ENCODE results near the gene PYGO2. TPM values are rescaled to one million over a fixed set of nuclear protein-coding genes. Genes with fewer than 3 reads are reported as not detected.

The PYGO2 gene
- total RNA-seq, 1 donor: 25.6 TPM

DNA sequence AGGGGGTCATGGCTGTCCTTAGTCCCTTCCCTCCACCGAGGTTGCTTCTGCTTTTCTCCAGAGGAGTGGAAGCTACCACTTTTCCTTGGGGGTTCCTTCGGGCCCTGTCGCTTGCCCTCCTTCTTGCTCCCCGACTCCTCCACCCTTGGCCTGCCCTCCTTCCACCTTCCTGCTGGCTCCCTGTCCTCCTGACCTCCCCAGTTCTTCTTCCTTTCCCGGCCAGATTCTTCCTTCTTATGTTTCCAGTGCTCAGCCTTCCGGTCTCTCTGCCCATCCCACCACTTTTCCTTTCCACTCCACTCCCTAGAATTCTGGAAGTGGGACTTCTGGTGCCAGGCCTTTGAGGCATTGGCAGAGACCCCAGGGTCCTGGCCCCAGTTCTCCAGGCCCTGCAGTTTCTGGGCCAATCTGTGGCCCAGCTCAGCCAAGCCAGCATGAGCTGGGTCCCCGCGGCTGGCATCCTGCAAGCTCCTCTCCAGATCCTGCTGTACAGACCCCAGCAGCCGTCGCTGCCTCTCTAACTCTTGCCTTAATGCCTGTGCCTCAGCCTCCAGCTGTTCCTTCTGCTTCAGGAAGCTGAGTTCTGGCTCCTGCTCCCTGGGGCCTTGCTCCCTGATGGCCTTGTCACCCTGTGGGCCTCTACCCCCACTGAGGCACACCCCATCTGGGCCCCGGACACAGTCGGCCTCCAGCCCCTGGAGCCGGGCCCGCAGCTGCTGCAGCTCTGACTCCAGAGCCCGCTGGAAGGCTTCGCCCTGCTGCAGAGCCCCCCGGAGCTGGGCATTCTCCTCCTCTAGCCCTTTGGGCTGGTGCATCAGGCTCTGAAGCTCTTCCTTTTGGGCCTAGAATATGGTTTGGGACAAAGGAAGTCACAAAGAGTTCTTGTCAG, 15.4 kb downstream of the PYGO2 start:
- DNase-seq (ENCODE audit: low read depth in 2 of 3, low spot score in 2 of 3): no peak

DNA sequence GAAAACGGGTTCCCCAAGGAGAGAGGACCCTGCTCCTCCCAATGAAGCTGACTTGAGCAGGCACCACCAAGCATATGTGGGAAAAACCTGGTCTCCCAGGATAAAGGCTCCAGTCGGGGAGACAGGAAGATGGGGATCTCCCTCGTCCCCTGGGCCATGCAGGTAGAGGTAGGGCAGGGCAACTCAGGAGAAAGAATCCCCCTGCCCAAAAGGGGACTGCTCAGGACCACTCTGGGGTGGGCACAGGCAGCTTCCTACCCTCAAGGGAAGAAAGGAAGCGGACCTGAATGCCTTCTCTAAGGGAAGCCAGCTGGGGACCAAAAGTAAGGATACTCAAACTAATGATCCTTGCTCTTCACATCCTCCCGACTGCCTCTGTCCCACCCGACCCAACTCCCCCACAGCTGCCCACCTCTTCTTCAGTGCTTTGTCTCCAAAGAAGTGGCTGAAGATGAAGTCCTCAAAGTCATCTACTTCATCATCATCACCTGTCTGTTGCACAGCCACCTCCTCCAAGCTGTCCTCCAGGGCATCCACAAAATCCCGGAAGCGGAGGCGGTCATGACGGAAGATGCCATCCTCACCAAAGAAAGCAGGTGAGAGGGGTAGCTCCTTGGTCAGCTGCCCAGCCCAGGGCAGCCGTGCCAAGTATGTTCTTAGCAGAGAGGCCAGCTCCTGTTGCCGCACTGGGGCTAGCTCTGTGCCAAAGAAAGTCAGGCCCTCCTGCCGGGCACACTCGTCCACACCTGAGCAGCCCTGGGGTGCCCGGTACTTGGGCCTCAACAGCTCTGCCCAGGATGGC, 16.2 kb downstream of the PYGO2 start:
- DNase-seq (ENCODE audit: low read depth in 2 of 3, low spot score in 2 of 3): no peak

DNA sequence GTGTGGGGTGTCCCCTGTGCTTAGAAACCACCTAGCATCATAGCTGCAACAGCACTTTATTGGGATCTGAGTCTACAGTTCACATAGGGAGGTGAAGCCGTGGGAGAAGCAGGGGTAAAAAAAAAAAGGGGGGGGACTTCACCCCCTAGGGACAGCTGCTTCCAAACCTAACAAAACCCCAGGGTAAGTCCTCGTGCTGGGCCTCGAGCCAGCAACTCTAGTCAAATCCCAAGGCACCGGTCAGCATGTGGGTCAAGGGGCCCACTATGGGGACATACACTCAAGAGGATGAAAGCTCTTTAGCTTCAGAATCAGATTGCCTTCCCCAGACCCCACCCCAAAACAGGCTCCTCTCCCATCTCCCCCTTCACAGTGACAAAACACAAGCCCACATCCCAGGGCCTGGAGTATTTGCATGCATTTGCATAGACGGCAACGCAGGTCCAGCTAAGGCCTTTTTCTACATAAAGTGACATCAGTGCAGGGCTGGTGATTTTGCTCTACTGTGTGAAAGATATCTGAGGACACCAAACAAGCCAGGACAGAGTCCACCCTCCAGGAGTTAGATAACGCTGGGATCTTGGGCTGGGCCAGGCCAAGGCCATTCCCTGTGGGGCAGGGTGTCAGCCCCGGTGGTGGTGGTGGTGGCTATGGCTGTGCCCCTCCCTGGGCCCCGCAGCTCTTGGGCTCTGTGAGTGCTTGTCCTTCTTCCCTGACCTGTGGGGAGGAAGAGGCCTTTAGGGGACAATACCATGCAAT, 17.0 kb downstream of the PYGO2 start:
- no peak for DNase-seq (ENCODE audit: low read depth in 2 of 3, low spot score in 2 of 3)

DNA sequence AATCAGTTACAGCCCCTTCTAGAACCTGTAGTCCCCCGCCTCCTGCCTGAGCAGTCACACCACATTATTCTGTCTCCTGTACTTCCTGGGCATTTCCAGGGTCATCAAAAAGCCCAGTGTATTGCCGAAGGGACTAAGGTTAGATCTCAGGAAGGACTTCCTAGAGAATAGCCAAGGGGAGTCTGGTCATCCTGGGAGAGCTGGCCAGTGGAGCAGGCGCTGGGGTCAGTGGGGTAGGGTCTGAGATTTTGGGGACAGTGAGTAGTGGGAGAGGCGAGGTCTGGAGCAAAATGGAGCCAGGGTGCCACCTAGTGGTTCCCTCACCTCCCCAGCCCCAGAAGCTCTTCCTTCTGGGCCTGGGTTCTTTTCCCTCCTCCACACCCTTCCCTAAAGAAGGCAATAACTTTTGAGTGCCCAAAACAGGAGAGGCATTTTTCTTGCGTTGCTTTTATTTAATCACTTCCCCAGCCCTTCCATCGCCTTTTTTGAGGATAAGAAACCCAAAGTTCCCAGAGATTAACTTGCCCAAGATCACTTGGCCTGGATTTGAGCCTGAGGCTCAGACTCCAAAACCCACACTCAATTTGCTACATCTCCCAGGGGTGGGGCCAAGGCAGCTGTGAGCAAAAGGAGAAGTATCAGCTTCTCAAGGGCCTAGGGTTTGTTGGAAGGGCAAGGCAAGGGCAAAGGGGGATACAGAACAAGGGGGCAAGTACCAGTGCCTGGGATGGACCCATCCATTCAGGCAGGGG, 17.8 kb downstream of the PYGO2 start:
- DNase-seq (ENCODE audit: low read depth in 2 of 3, low spot score in 2 of 3): peak in 2 of 3 donors; percentile 60 to 81

DNA sequence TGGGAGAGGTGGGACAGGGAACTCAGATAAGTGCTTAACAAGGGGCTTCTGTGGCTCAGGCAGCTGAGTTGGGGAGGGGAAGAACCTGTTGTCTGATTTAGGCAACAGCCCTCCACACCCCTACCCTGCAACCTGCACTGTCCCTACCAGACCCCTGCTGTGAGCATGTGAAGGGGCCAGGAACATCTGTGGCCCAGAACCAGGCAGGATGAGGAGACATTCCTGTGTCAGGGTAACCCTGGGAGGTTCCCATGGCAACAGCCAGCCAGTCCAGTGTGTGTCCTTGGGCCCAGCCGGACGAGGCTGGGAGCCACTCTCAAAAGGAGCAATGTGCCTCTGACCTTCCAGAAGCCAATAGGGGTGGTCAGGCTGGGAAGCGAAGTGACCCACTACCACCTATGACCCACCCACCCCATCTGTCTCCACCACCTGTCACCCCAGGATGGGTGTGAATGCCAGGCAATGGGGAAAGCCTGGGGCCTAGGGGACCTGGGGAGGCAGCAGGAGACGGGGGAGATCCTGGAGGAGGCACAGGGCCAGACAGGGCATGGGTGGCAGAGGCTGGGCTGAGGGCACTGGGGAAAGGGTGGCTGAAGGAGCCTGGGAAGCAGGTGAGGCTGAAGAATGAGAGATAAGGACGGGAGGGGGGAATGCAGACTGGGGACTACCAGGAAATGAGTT, 20.1 kb downstream of the PYGO2 start:
- DNase-seq (ENCODE audit: low read depth in 2 of 3, low spot score in 2 of 3): no peak

DNA sequence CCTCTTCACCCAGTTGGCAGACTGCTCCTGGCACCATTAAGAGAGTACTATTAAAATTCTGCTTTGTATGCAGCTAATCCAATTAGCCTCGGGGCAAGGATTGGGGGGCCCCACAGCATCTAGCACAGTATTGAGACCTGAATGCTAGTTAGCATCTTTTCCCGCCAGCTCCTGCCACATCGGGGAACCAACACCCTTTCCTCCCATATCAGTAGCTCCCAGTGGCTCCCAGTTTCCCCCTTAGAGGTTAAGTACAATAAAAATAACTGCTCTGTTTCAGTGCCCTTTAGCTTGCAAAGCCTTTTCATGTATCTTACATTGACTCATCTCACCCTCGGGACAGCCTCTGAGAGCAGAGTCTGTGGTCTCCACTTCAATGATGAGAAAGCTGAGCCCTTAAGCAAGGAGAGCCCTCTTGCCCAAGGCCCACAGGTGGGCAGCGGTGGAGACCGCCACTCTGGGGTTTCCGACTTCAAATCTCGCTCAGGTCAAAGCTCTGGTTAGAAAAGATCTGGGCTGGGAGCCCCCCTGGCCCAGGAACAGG, 20.9 kb downstream of the PYGO2 start:
- DNase-seq (ENCODE audit: low read depth in 2 of 3, low spot score in 2 of 3): no peak

DNA sequence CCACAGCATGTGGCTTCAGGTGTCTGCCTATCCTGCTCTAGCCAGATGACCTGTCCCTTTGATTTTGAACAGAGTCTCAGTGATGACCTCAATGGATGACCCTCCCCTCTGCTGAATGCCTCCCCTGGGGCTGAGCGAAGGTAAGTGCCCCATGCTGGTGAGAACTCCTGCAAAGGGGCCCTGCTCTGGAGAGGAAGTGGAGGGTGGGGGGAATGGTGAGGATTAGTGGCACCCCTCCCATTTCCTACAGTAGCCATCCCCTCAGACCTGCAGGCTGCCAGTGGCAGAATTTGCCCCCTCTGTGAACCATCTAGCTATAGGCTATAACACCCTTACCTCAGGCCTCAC, 21.4 kb downstream of the PYGO2 start:
- no peak for DNase-seq (ENCODE audit: low read depth in 2 of 3, low spot score in 2 of 3)

DNA sequence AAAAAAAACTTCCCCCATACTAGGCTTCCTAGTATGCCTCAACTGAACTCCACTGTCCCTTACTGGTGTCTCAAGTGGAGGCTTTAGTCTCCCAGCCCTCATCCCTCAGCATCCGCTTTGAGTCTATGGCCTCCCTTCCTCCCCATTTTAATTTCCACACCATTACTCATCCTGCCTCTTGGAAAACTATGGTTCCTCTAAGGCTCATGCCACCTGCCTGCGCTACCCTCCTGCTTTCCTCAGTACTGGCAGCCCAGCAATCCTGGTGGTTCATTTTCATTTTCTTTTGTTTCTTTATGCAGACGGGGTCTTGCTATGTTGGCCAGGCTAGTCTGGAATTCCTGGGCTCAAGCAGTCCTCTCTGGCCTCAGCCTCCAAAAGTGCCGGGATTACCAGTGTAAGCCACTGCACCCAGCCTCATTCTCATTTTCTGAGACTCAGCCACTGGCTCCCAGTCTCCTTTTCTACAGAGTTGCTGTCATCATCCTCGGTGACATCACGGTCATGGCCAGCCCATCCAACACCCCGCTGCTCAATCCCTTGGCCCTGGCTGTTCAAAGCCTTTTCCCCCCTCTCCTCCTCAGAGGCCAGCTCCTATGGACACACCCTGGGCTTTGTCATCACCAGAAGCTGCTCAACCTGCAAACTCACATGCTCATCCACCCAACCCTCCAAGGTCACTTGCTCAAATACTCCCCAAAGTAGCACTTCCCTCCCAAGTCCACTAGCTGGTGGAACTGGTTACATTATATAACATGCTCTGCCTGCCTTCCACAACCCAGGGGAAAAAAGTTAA, 22.8 kb downstream of the PYGO2 start:
- DNase-seq (ENCODE audit: low read depth in 2 of 3, low spot score in 2 of 3): no peak

DNA sequence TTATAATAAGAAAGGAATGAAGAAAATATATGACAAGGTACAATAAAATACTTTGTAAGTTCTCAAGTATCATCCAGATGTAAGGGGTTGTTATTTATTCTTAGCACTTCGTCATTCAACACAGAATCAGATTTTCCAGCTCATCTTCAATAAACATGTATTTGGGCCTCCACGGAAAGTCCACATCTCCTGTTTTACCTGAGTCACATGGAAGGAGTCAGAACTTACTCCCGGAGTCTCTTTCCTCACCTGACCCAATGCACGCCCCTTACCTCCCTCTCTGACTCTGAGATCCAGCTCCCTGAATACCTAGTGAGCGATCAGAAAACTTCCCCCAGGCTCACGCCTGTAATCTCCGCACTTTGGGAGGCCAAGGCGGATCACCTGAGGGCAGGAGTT, 23.6 kb downstream of the PYGO2 start:
- no peak for DNase-seq (ENCODE audit: low read depth in 2 of 3, low spot score in 2 of 3)

DNA sequence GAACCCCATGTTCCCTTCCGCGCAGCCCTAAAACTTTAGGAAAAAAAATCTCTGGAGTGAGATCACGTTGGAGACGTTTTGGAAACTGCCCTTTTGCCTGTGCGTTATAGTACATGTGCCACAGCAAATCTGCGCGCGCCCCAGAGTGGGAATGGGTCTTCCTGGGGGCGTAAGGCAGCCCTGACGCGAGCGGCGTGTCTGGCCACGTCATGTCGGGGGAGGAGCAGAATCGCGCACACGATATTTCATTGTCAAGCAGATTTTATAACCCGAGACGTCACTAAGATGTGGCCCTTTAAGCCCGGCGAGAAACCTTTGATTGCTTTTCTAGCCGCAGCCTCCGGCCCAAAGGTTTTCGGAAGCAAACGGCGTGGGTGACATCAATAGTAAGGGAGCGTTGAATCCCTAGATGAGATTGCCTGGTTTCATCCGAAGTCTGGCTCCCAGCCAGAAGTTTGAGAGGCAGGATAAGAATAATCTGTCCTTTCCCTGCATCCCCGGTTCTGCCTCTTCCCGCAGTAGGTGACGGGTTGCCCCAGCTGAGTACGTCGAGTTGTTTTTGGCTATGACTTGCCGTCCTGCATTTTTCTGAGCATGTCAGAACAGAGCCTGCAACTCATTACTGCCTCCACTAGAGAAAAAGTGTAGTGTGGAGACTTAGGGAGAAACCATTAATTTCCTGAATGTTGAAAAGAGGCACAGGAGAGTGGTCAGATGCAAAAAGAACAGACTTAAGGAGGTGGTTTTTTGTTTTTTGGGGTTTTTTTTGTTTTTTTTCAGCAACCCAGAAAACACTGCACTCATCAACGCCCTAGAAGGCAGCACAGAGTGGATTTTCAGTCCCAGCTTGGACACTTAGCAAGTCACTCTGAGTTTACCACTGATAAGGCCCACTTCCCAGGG, 24.2 kb downstream of the PYGO2 start:
- peak; percentile 93 to 98 (median 94) for DNase-seq (ENCODE audit: low read depth in 2 of 3, low spot score in 2 of 3)

DNA sequence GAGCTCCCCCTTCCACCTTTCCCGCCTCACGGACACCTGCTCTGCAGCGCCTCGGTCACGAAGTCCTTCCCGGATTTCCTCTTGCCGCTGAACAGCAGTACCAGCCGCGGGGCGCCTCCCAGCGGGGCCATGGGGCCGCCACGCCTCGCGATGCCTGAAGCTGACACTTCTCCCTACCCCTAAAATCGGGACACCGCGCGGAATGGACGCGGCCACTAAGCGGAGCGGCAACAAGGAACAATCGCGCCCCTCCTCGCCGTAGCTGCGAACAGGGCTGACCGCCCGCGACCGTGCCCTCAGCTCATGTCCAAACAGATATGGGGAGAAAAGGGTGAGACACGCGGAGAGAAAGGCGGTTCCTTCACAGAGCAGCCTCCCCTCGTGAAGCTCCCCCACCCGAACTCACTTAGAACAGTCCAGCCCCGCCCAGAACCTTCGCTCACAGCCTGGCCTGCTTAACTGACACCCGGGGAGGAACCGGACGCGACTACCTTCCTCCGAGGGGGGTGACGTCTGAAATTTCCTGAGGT, 25.0 kb downstream of the PYGO2 start, which contains the start of gene PMVK:
TSS of gene PMVK (minus strand) at position 165 of the 530 bp plus-strand sequence. CDS start at position 131, 34 bp downstream.
- peak; percentile 92 to 99 (median 98) for DNase-seq (ENCODE audit: low read depth in 2 of 3, low spot score in 2 of 3)

DNA sequence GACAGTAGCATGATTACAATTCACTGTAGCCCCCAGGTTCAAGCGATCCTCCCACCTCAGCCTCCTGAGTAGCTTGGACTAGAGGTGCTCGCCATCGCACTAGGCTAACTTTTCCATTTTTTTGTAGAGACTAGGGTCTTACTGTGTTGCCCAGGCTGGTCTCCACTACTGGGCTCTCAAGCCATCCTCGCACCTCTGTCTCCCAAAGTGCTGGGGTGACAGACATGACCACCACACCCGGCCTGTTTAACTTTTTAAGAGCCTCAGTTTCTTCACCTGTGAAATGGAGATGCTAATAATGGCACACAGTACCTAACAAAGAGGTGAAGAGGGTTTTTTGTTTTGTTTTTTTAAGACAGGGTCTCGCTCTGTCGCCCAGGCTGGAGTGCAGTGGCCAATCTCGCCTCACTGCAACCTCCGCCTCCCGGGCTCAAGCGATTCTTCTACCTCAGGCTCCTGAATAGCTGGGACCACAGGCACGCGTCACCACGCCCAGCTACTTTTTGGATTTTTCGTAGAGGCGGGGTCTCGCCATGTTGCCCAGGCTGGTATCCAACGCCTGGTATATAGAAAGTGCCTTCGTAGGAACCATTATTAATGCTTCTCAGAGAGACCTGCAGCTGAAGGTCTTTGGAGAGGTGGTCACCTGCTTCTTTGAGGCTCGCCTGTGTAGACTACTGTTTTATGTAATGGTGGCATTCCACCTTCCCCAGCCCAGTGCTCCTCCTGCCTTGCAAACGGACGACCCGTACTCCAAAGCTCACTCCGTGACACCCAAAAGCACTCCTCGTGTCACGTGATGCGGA, 25.6 kb downstream of the PYGO2 start:
- no peak for DNase-seq (ENCODE audit: low read depth in 2 of 3, low spot score in 2 of 3)

DNA sequence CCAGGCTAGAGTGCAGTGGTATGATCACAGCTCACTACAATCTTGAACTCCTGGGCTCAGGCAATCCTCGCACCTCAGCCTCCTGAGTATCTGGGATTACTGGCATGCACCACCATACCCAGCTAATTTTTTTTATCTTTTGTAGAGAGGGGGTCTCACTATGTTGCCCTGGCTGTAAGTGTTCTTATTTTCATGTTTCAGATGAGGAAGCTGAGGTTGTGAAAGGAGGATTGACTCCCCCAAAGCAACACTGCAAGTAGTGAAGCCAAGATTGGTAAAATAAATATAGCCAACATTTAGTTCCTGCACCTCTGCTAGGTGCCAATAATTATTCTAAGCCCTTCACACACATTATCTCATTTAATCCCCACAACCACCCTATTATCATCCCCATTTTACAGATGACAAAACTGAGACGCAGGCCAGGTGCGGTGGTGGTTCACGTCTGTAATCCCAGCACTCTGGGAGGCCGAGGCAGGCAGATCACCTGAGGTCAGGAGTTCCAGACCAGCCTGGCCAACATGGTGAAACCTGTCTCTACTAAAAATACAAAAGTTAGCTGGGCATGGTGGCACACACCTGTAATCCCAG, 27.1 kb downstream of the PYGO2 start:
- DNase-seq (ENCODE audit: low read depth in 2 of 3, low spot score in 2 of 3): no peak

DNA sequence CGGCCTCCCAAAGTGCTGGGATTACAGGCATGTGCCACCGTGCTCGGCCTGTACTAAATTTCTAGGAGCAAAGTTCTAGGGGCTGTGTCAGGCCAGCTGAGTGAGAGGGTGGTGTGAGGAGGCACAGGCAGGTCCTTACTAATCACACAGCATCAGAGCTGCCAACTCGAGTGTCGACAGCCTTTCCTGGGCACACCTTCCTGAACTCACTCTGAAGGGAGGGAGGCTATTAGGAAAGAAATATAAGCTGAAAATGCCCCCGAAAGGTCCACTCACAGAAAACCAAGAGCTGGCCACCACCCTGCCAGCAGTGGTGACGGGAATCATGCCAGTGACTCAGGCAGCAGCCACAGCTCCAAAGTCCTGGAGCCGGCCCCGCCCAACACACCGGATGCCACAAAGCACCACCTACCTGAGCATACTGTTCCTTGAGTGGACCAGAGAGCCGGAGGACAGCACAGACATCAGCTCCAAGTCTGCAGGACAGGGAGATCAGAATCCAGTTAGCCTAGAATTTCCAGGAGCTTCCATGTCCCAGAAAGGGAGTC, 29.6 kb downstream of the PYGO2 start:
- no peak for DNase-seq (ENCODE audit: low read depth in 2 of 3, low spot score in 2 of 3)

DNA sequence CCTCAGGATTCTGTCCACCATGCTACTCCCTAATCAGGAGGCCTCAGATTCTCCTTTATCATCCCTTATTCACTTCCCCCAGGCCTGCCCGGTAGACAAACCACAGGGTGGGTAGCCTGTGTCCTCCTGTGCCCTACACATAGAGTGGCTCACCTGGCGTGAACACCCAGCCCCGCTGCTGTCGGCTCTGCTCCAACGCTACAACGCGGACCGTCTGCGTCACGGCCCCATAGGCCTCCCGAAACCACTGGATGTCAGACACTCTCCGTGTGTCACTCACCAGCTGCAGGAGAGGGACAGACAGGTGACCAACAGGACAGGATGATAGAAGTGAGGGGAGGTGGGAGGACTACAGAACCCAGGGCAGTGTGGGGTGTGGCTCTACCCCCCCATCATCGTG, 35.4 kb downstream of the PYGO2 start:
- DNase-seq (ENCODE audit: low read depth in 2 of 3, low spot score in 2 of 3): no peak

Data from hematopoietic multipotent progenitor cell (in vitro differentiated cells).